ENCODE results near the gene CYP11A1.

The CYP11A1 gene

DNA sequence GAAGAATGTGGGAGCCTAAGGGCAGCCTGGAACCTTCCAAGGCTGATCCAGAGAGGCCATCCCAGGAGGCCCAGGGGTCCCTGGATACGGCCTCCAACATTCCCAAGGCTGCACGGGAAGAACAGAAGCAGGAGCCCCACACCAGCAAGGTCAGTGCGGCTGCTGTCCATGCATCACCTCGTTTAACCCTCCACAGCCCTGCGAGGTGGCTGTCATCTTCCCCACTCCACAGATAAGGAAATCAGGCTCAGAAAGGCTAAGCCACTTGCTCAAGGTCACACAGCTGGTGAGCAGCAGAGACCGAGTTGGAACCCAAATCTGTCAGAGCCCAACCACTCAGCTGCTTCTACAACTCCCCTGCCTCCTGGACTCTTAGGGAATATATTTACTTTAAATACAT is 44.7 kb upstream of the CYP11A1 start:
- no peak for TF ChIP-seq CTCF (conservative IDR thresholded peaks at IDR 0.05; ENCODE audit: low read depth, low read length)
- DNase-seq (ENCODE audit: low read depth), result no peak

DNA sequence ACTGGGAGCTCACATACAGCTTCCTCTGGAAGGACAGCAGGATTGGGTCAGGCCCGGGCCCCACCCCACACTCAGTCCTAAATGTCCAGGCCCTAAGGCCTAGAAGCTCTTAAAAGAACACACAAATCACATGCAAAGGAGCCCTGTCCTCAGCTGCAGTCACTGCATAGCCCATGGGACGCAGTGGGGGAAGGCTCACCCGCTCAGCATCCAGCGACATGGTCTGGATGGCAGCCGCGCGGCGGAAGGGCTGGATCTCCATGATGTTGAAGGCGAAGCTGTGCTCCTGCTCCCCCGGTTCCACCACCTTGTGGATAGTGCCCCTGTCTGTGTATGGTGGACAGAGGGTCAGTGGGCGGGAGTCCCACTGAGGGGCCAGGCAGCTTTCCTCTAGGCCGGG is 44.2 kb upstream of the CYP11A1 start:
- no peak overlapping the region for H3K4me3 ChIP-seq (ENCODE audit: low read depth, low read length)
- DNase-seq (ENCODE audit: low read depth), result no peak
- TF ChIP-seq CTCF (conservative IDR thresholded peaks at IDR 0.05; ENCODE audit: low read depth, low read length), result no peak

More for the DNA sequence above, 44.7 kb upstream of the CYP11A1 start:
- no peak overlapping the region for H3K4me3 ChIP-seq (ENCODE audit: low read depth, low read length)

GRCh38 chr15:74410502-74410901 is 43.1 kb upstream of the CYP11A1 start:
- DNase-seq (ENCODE audit: low read depth), result no peak
- TF ChIP-seq CTCF (conservative IDR thresholded peaks at IDR 0.05; ENCODE audit: low read depth, low read length), result no peak
- H3K4me3 ChIP-seq (ENCODE audit: low read depth, low read length), result no peak overlapping the region

DNA sequence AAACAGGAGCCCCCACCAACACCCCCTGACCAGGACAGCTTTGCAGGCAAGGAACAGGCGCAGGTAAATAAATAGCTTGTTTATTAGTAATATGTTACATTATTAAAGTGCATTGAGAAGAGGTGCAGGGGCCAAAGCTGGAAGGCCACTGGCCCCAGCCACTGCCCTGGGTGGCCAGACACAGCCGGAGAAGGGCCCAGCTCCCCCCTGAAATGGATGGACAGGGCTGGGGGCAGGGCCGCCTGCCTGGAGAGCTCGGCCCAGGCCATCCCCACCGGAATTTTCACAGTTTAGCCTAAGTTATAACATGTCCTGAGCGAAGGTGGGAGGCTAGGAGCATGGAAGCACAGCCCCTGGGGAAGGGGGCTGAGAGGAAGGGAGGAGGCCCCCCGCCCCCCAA is 41.8 kb upstream of the CYP11A1 start:
- TF ChIP-seq CTCF (conservative IDR thresholded peaks at IDR 0.05; ENCODE audit: low read depth, low read length), result no peak

DNA sequence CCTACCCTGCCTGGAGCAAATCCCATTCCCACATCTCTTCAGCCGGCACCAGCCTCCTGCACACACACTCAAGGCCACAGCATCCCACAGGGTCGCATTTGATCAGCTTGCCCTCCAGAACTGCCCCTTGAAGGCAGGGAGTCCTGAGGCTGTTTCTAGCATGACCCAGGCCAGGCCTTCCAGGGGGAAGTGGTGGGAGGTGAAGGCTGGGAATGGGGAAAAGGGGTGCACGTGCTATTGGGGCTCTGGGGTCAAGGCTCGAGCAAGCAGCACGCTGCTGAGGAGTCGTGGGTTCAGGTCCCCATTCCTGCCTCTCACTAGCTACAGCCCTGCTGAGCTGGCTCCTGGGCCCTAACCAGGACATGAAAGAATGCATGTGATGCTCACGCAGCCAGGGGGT is 41.4 kb upstream of the CYP11A1 start:
- DNase-seq (ENCODE audit: low read depth), result no peak
- H3K4me3 ChIP-seq (ENCODE audit: low read depth, low read length), result no peak overlapping the region
- TF ChIP-seq CTCF (conservative IDR thresholded peaks at IDR 0.05; ENCODE audit: low read depth, low read length), result no peak

More for the DNA sequence above, 41.8 kb upstream of the CYP11A1 start:
- H3K4me3 ChIP-seq (ENCODE audit: low read depth, low read length), result no peak overlapping the region
- DNase-seq (ENCODE audit: low read depth), result no peak

GRCh38 chr15:74408385-74408784 is 40.9 kb upstream of the CYP11A1 start:
- DNase-seq (ENCODE audit: low read depth), result no peak
- H3K4me3 ChIP-seq (ENCODE audit: low read depth, low read length), result no peak overlapping the region
- TF ChIP-seq CTCF (conservative IDR thresholded peaks at IDR 0.05; ENCODE audit: low read depth, low read length), result no peak

DNA sequence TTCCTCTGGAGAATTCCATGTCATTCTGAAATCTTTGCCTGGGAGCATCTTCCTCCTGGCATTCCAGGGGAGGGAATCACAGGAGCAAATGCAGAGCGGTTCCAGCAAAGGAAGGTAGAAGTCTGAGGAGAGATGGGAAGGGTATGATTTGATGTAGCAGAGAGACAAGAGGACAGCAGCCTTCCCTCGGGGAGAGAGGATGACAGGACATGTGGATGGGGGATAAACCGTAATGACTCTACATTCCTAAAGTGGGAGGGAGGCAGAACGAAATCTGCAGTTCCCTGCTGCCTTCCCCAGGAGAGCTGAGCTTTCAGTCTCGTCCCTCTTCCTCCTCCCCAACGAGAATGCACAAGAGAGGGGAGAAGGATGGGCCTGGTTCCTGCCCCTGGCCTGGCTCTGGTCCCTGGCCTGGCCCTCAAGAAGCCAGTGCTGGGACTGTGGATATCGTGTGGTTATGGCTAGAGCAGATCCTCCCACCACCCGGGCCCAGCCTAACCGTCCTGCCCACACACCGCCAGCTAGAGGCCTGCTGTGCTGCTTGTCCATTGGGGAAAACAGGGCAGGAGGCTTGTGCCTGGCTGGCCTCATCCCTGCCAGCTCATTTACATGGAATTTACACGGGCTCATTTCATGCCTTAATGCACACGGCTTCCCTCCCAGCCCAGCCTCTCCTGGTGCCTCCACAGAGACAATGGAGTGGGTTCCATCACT is 39.7 kb upstream of the CYP11A1 start:
- peak; percentile 79 for DNase-seq (ENCODE audit: low read depth)
- TF ChIP-seq CTCF (conservative IDR thresholded peaks at IDR 0.05; ENCODE audit: low read depth, low read length), result no peak
- H3K4me3 ChIP-seq (ENCODE audit: low read depth, low read length), result no peak overlapping the region
